Right ventricle myocardium inferior (tissue), 1 donor: ENCODE data around the gene PTPN2. TPM values are rescaled to one million over a fixed set of nuclear protein-coding genes. Genes with fewer than 3 reads are reported as not detected.

Source experiments
- ATAC-seq: fragments of 200-7000 bp; cut with Tn5 transposase; one replicate; pipeline ENCODE4 v1.9.1; 2020; ENCODE audit warnings: mild to moderate bottlenecking, moderate library complexity
- DNase-seq: peaks from one replicate; pipeline ENCODE4 v3.0.0; 2021; ENCODE audit errors: missing footprints
- intact Hi-C: fragments of 100-400 bp; cut with DNase I; formaldehyde crosslinking; loops from one replicate; pipeline ENCODE4 v1.11.0; 2022
- total RNA-seq: library from RNA; stranded (reverse); fragmentation: NEBNext Ultra II Directional; extraction: Animal tissue kit (Norgen Biotek cat#: 25700); gene quantifications from one replicate; pipeline ENCODE4 v1.2.1, GENCODE V29; 2021
- donor health status: DM: no; HTN: yes; CAD: no; lungs with severe emphysema.

PTPN2 gene
- total RNA-seq, 1 donor from 2014 or later, result 11.2 TPM

DNA sequence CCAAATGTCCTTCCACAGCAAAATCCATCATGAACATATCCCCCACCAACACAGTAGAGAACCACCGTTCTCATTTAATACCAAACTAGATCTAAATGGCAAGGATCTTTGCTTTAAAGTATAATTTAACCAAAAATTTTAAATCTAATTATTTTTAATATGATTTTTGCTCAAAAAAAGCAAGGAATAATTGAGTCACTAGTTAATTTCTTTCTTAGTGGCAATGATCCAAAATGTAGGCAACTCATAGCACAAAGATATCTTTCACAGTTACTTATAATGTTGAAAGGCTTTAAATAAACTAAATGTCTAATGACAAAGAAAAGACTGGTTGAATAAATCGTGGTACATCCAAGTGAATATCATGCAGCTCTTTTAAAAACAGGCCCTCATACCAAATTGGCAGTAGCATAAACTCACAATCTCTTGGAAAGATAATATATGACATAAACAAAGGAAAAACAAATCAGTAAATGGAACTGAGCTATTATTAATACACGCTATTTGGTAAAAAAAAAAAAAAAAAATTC lies 20.3 kb downstream of the PTPN2 start:
- intact Hi-C loops, result no loop called here
- no peak for DNase-seq
- no peak for ATAC-seq

DNA sequence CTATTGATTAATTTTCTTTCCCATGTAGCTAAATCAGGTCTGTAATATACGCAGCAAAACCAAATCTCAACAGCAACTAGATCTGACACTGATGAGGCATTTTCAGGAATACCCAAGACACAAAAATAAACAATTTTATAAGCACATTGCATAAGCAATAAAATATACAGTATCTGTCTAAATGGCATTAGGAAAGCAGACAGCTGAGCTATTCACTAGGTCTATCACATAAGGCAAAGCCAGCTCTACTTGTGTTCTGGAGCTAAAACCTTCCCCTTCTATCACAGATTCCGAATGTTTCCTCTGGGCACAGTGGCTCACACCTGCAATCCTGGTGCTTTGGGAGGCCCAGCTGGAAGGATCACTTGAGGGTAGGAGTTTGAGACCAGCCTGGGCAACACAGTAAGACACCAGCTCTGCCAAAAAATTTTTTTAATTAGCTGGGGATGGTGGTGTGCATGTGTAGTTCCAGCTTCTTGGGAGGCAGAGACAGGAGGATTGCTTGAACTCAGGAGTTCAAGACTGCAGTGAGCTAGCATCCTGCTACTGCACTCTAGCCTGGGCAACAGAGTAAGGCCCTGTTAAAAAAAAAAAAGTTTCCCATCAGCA lies 21.1 kb downstream of the PTPN2 start:
- DNase-seq, result no peak
- intact Hi-C loops, result no loop called here

DNA sequence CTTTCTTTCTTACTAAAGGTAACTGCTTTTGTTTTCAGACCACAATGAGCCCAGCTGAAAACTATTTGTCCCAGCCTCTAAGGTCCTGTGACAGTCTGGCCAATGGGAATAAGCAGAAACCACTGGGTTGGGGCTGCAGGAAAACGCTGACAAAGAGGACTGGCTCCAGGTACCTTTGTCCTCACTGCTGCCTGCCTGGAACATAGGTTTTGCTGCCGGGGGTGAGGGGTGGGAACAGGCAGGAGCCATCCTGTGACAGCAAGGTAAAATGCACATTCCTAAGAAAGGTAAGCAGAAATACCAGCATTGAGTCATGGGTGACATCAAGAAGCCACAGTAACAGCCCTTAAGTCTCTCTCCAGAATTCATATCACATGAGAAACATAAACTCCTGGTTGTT lies 21.6 kb downstream of the PTPN2 start:
- DNase-seq, result no peak
- intact Hi-C loops, result no loop called here
- no peak for ATAC-seq

More for the DNA sequence above, 21.1 kb downstream of the PTPN2 start:
- ATAC-seq, result no peak

DNA sequence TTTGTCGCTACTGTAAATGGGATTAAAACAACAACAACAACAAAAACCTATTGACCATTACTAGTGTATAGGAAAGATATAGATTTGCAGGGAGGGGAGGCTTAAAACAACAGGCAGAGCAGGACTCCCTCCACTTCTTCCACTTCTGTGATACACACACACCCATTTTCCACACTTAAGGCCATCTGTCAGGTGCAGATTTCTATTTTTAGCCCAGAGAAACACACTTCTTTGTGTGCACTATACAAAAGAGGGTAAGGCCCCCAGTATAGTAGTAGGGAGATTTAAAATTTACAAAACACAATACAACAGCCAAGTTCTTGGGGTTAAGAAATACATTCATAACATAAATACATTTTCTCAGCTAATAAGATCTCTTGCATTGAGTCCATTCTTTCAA lies 22.4 kb downstream of the PTPN2 start:
- ATAC-seq (no peak), DNase-seq (no peak)
- intact Hi-C loops, result no loop called here

DNA sequence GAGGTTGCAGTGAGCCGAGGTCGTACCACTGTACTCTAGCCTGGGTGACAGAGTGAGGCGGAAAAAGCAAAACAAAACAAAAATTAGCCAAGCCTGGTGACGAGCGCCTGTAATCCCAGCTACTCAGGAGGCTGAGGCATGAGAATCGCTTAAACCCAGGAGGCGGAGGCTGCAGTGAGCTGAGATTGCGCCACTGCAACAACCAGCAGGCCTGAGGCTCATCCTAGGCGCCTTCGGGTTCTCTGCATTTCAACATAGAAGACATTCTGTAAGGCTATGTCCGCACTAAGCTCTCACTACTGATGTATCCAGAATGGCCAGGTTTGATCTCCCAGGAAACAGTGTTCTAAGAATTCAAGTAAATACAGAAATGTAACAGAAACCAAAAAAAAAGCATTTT lies 23.5 kb downstream of the PTPN2 start:
- intact Hi-C loops, result no loop called here
- ATAC-seq (no peak), DNase-seq (no peak)

DNA sequence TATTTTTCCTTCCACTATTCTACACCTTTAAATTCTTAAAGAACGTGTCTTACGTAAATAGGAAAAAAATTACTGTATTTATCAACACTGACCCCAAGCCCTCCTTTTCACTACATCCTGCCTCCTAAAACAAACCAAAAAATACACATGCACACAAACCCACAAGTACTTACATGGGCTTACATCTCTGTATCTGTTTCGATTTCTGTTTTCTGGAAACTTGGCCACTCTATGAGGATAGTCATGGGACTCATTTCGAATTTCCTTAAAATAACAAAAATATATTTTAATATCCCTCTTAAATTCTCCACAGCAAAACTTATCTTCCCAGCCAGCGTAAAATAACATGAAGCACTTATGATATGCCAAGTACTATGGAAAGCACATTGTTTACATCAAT lies 25.0 kb downstream of the PTPN2 start:
- intact Hi-C loops, result no loop called here
- no peak for DNase-seq
- ATAC-seq, result no peak

DNA sequence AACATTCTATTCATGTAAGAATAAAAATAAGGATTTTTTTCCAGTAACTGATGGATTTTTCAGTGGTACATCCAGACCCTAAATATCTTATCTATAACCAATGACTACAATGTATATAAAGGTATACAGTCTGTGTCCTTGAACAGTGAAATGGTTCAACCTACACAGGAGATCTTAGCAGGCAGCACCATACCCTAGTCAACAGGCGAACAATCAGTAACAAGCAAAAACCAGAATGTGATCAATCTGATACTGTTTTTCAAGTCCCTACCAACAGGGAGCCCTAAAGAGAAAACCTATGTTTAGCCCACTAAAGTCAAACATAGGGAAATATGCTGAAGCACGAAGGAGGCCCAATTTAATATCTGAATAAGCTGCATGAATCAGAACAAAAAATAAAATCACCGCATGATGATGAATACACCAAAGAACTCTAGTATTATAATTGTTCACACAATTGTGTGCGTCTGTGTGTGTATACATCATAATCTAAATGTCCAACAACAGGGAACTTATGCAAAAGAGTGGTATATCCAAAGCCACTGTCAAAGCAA lies 26.0 kb downstream of the PTPN2 start:
- no peak for ATAC-seq
- DNase-seq, result no peak
- intact Hi-C loops, result no loop called here

DNA sequence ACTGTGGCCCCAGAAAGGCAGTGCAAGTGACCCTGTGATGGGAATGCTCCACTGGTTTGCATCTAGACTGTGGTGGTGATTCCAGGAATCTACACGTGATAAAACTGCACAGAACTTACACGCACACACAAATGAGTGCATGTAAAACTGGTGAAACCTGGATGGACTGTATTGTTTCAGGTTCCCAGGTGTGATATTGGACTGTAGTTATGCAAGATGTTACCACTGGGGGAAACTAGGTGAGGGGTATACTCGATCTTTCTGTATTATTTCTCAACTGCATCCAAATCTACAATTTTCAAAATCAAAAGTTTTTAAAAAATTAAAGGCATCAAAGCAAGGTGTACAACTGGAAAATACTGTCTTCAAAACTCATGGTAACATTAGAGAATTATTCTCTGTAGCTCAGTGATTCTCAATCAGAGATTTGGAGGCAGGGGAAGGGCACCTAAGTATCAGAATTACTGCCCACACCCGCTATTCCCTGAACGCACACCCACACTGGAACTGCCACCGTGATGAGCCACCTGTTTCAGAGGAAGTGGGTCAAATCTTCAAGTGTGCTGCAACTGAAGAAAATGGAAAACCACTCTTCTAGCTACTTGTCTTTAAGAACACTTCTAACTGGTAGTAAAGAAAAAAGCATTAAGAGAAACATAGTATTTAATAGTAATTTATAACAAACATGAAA lies 26.7 kb downstream of the PTPN2 start:
- intact Hi-C loops, result no loop called here
- no peak for DNase-seq
- ATAC-seq, result no peak

DNA sequence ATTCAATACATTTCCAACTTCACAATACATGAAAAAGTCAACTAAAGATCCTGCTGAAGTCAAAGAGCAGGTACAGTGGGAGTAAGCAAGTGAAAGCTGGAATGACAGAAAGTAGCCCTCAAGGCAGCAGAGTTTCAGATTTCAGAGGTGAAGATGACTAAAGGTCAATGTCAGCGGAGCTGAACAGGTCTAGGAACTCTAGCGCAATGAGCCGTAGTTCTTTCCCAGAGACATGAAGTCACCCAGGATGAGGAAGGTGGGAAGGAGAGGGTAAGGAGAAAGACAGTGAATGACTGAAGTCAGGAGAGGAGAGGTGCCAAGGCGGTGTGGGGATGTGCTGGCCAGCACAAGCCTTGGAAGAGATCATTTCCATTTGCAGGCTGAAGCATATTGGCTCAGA lies 28.1 kb downstream of the PTPN2 start:
- intact Hi-C loops, result no loop called here
- no peak for DNase-seq
- no peak for ATAC-seq

DNA sequence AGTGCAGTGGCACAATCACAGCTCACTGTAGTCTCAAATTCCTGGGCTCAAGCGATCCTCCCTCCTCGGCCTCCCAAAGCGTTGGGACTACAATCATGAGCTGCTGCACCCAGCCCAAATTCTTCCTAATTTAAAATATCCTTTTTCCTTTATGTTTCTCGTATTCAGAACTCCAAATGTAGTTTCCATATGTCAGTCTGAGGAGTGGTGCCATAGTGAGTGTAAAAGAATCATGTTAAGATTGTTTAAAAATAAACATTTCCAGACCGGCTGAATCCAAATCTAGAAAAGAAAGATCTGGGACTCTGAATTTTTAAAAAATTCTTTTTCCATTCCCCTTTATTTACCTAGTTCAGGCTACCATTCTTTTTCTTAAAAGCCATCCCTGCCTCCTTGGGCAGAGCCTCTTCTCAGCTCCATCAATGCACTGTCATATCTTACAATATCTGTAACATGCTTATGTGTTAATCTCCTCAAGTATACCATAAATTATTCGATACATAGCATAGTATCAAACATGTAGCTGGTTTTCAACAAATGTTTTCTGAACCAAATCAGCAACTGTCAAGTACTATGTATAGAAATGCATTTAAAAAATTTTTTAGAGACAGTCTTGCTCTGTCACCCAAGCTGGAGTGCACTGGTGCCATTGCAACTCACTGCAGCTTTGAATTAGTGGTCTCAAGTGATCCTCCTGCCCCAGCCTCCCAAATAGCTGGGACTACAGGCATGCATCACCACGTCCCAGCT lies 31.3 kb downstream of the PTPN2 start:
- ATAC-seq, result no peak
- intact Hi-C loops, result no loop called here
- DNase-seq, result no peak

DNA sequence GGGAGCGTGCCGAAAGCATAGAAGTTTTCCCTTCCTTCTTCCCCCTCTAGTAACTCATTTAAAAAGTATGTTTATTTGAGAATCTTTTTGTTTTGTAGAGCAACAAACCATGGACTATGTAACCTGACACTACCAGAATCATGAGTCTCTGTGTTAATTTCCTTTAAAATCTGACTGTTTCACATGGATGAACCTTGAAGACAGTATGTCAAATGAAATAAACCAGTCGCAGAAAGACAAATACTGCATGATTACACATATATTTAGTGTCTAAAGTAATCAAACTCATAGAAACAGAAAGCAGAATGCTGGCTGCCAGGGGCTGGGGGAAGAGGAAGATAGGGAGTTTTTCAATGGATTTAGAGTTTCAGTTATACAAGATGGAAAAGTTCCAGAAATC lies 32.3 kb downstream of the PTPN2 start:
- DNase-seq, result no peak
- intact Hi-C loops, result no loop called here
- no peak for ATAC-seq

DNA sequence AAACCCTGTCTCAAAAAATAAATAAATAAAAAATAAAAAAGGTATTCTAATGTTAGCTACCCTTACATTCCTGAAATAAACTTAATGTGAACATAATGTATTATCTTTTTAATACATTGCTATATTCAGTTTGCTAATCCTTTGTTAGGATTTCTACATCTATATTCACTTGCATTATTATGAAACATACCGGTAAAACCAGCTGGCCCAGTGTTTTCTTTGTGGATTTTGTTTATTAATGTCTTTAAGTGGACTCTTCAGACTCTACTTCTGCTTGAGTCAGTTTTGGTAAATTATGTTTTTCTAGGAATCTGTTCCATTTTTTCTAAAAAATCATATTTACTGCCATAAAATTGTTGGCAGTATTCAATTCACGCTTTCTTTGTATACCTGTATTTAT lies 34.5 kb downstream of the PTPN2 start:
- DNase-seq, result no peak
- intact Hi-C loops, result no loop called here
- no peak for ATAC-seq

DNA sequence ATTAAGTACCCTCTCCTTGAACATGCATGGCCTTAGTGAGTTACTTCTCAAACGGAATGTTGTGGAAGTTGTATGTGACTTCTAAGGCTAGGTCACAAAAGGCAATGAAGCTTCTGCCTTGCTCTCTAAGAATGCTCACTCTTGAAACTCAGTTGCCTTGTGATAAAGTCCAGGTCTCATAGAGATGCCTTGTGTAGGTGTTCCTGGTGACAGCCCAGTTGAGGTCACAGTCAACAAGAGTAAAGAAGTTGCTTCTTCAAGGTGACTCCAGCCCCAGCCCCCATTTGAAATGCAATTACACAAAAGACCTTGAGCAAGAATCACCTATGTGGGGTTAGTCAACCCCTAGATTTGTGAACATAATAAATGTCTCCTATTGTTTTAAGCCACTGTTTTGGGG lies 35.6 kb downstream of the PTPN2 start:
- ATAC-seq (no peak), DNase-seq (no peak)
- intact Hi-C loops, result no loop called here

DNA sequence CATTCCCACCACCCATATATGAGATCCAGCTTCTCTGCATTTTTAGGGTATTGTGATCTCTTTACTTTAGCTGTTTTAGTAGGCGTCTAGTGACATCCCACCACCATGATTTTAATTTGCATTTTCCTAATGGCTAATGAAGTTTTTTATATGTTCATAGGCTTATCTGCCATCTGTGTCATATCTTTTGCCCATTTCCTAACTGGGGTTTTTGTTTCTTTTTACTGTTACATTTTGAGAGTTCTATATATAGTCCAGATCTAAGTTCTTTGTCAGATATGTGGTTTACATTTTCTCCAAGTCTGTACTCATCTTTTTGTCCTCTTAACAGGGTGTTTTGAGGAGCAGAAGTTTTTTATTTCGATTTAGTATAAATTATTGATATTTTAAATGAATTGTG lies 39.6 kb downstream of the PTPN2 start:
- intact Hi-C loops, result no loop called here
- ATAC-seq, result no peak
- no peak for DNase-seq

DNA sequence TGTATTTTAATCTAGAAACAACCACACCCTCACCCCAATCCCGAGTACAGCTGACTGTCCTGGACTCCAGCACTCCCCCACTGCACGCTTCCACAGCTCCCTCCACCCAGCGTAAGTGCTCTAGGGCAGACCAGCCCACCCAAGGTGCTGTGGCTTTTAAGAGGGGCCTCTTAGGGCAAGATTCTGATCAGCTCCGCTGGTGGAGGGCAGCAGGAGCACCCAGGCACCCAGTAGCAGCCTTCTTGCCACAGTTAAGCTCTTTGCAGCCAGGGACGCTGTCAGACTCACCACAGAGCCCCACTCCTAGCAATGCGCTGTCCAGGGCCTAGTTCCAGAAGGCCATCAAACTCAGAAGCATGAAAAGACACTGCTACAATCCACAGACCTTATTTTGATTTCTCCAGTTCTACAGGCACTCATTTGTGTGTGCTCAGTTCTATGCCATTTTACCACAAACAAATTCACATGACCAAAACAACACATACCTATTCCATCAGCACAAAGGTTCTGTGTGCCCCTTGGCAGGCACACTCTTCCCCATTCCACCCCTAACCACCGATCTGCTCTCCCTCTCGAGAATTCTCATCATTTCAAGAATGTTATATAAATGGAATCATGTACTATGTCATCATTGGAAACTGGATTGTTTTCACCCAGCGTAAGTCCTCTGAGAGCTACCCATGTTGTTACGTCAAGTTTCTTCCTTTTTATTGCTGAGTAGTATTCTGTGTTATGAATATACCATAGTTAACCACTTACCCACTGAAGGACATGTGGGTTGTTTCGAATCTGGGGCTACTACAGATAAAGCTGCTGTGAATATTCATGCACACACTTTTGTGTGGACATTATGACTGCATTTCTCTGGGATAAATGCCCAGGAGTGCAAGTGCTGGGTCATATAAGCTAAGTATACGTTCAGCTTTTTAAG lies 40.4 kb downstream of the PTPN2 start:
- ATAC-seq, result no peak
- DNase-seq, result no peak
- intact Hi-C loops, result no loop called here

DNA sequence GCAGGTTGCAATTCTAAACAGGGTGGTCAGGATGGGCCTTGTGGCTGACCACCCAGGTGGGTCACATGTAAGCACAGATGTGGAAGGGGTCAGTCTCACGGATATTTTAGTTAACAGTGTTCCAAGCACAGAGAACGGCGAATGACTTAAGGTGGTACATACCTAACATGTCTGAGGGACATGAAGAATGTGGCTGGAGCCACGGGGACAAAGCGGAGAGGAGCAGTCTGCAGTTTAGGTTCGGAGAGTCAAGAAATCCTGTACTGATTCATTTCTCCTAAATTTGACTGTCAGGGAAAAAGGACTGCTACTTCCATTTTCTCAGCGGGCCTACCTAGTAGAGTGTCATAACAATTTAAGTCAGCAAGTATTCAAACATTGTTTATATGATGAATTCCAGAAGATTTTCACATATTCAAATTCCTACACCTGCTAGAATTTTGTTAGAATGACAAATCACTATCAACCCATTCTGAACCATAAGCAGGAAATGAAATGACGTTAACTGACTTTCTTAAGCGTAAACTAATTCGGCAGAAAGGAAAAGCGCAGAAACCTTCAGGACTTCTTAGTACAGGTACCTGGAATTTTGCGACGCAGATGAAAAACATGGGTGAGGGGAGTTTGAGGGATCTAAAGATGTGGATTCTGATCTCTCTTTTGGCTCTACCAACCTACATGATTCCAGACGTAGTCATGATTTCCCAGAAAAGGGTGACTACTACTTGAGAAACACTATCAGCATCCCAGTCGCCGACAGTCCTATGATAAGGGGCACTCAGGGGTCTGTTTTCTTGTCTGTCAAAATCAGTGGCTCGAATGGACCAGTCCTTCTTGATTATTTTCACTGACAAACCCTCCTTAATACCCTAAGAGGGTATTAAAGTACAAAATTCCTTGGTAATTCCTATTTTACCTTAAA lies 41.3 kb downstream of the PTPN2 start:
- no peak for DNase-seq
- ATAC-seq, result no peak
- intact Hi-C loops, result no loop called here

DNA sequence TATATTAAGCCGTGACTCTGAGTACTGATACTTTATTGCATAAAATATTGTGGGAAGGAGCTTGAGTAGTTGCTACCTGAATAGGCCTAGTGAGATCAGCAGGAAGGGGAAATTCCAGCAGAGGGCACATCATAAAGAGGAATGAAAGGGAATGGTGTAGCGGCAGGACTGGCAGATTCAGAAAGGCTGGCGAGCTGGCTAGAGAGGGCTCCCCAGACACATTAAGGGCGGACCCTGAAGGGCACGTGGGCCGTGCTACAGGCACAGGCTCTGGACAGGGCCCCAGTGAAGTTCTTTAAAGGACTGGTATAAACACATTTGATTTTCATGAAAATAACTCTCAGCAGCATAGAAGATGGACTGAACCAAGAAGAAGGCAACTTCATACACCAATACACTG lies 43.0 kb downstream of the PTPN2 start:
- no peak for DNase-seq
- intact Hi-C loops, result no loop called here
- ATAC-seq, result no peak

DNA sequence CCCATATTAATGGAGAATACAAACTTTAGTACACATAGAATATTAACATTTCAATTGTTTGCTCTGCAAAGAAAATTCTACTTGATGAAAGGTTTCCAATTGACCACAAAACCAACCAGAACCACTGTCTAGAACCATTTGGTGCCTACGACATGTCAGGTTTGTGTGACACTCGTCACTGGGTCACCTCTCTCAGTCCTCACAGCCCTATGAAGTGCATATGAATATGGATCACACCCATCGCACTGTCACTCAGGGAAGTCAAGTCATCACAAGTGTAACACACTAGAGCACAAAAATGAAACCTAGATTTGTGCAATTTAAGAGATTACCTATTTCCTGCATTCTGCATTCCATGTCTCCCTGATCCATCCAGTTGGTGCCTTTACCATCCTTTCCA lies 43.7 kb downstream of the PTPN2 start:
- intact Hi-C loops, result no loop called here
- no peak for DNase-seq
- ATAC-seq, result no peak
